ENCODE data around the gene CD27. TPM values are rescaled to one million over a fixed set of nuclear protein-coding genes. Genes with fewer than 3 reads are reported as not detected.
"Not testable (repeated sequence)": the region's sequence is repeated elsewhere in the genome, so short reads cannot be mapped to it uniquely, and the experiment has no call there.

CD27 gene
- total RNA-seq, 1 donor from 2014 or later: 39.3 TPM

DNA sequence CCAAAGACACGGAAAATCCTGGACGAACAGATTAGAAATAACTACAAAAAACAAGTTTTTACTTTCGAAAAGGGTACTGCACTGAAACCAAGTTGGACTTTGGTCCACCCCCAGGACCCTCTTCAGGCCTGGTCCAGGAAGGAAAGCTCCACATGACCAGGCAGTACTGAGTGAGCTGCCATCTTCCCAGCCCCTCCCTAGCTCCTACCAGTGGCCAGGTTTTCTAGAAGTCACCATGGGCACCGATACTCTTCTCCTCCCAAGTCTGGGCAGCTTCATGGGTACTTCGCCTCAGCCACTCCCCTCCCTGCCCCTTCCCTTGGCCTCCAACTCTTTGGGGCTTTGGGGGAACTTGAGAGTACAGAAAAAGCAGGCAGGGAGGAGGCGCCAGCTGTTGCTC is 19.1 kb downstream of the CD27 start:
- CTCF ChIA-PET: interaction anchor here (0.9 to 7.1 kb wide), 4 partner anchors 13 to 75 kb away, joined by 3 to 276 read pairs (median 23); no protein-coding TSS in a partner anchor
- peak overlapping the region; percentile 99 for H3K27ac Mint-ChIP-seq
- no peak overlapping the region for H3K4me3 Mint-ChIP-seq
- H3K4me1 Mint-ChIP-seq: peaks cover 93% of the 10 kb centered on the region
- peaks cover 80% of the 10 kb centered on the region for H3K36me3 Mint-ChIP-seq (ENCODE audit: low read depth)
- no peaks in the 10 kb centered on the region for H3K27me3 Mint-ChIP-seq
- POLR2A ChIA-PET: interaction anchor here (0.8 to 7.6 kb wide), 6 partner anchors 13 to 76 kb away, joined by 3 to 200 read pairs (median 76); partner anchors contain the start of genes CD27, GAPDH, MRPL51 and TAPBPL
- H3K9me3 Mint-ChIP-seq: no peaks in the 10 kb centered on the region
- no peak for ATAC-seq (ENCODE audit: low read depth)
- TF ChIP-seq, protein P1, sequence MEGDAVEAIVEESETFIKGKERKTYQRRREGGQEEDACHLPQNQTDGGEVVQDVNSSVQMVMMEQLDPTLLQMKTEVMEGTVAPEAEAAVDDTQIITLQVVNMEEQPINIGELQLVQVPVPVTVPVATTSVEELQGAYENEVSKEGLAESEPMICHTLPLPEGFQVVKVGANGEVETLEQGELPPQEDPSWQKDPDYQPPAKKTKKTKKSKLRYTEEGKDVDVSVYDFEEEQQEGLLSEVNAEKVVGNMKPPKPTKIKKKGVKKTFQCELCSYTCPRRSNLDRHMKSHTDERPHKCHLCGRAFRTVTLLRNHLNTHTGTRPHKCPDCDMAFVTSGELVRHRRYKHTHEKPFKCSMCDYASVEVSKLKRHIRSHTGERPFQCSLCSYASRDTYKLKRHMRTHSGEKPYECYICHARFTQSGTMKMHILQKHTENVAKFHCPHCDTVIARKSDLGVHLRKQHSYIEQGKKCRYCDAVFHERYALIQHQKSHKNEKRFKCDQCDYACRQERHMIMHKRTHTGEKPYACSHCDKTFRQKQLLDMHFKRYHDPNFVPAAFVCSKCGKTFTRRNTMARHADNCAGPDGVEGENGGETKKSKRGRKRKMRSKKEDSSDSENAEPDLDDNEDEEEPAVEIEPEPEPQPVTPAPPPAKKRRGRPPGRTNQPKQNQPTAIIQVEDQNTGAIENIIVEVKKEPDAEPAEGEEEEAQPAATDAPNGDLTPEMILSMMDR (IDR thresholded peaks at IDR 0.05): no peak
- intact Hi-C loops (cut with micrococcal nuclease): no loop called here
- no peak for DNase-seq

DNA sequence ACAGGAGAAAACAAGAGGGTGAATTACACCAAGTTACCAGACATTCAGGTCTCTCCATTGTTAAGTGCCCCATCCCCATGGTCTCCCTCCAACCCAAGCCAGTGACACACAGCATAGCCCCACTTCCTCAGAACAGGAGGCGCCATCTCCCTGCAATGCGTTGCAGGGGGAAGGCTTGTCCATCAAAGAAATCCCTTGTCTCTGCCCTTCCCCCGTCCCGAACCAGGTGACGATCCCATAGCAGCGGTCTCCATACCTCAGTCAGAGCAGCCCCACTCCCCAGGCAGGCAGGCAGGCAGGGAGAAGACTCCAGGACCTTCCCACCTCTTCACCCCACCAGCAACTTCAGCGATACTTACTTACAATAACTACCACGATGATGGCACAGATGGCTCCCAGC is 19.8 kb downstream of the CD27 start:
- Mint-ChIP-seq H3K4me3 (no peak overlapping the region), H3K9me3 (no peaks in the 10 kb centered on the region), H3K27me3 (no peaks in the 10 kb centered on the region), H3K36me3 (ENCODE audit: low read depth) (peaks cover 74% of the 10 kb centered on the region), H3K4me1 (peaks cover 94% of the 10 kb centered on the region), H3K27ac (peak overlapping the region; percentile 99)
- POLR2A ChIA-PET: interaction anchor here (1.0 to 7.6 kb wide), 8 partner anchors 13 to 68 kb away, joined by 5 to 200 read pairs (median 14); partner anchors contain the start of genes CD27, MRPL51 and TAPBPL
- CTCF ChIA-PET: interaction anchor here (0.9 to 7.1 kb wide), 14 partner anchors 13 to 476 kb away, joined by 3 to 276 read pairs (median 8); partner anchors contain the start of genes CD27, MRPL51 and TAPBPL
- ATAC-seq (ENCODE audit: low read depth) (no peak), DNase-seq (no peak)
- intact Hi-C loops (cut with micrococcal nuclease): no loop called here
- TF ChIP-seq, protein P1 (IDR thresholded peaks at IDR 0.05): no peak

DNA sequence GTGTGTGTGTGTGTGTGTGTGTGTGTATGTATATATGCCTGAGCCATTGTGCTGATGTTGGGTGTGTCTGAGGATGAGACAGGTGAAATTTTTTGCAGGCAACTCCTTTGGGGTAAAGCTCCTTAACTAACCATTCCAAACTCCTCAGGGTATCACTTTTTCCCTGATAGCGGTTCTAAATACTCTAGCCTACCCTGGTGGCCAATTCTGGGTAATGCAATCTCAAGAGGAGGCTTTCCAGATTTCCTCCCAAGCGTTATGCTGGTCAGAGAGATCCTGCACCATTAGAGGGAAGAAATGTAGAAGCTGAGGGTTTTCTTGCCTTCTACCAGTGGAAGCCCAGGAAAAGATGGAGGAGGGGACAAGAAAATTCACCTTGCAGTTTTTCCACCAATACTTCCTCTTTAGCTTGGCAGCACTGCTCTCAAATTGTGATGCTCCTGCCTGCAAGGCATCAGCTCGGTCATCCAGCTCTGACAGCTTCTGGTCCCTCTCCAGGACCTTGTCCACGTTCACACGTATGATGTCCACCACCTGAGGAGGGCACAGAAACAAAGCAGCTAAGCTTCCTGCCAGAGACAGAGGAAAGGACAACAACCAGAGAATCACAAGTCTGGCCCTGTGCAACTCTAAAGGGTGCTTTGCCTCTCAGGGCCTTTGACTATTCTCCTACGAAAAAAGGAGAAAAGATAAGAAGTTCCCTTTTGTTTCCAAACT is 20.9 kb downstream of the CD27 start:
- TF ChIP-seq, protein P1 (IDR thresholded peaks at IDR 0.05): no peak
- H3K27me3 Mint-ChIP-seq: no peaks in the 10 kb centered on the region
- no peak overlapping the region for H3K4me3 Mint-ChIP-seq
- ATAC-seq (ENCODE audit: low read depth) (no peak), DNase-seq (no peak)
- H3K36me3 Mint-ChIP-seq (ENCODE audit: low read depth): peaks cover 70% of the 10 kb centered on the region
- no peaks in the 10 kb centered on the region for H3K9me3 Mint-ChIP-seq
- intact Hi-C loops (cut with micrococcal nuclease): loop anchor here (1.0 to 5.0 kb wide), 3 partner anchors 42 to 128 kb away; no protein-coding TSS in a partner anchor
- POLR2A ChIA-PET: interaction anchor here (0.5 to 7.6 kb wide), 9 partner anchors 14 to 75 kb away, joined by 3 to 200 read pairs (median 10); partner anchors contain the start of genes CD27, GAPDH, MRPL51 and TAPBPL
- CTCF ChIA-PET: interaction anchor here (0.6 to 7.1 kb wide), 23 partner anchors 9 to 477 kb away, joined by 3 to 276 read pairs (median 6); partner anchors contain the start of genes CD27, MRPL51 and TAPBPL
- peak overlapping the region; percentile 69 for H3K27ac Mint-ChIP-seq
- H3K4me1 Mint-ChIP-seq: peaks cover 89% of the 10 kb centered on the region

DNA sequence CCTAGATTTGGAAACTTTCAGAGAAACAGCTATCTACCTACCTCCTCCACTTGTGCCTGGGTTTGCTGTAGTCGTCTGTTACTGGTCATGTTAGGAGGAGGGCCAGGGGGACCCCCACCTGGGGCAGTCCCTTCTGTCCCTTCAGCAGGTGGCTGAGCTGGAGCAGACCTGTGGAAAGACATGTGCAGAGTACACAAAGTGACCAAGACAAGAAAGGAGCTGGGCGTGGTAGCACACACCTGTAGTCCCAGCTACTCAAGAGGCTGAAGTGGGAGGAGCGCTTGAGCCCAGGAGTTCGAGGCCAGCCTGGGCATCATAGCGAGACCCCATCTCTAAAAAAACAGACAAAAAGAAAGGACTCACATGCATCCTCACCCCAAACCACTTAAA is 21.4 kb downstream of the CD27 start:
- Mint-ChIP-seq H3K27me3 (no peaks in the 10 kb centered on the region), H3K9me3 (no peaks in the 10 kb centered on the region), H3K4me1 (peaks cover 86% of the 10 kb centered on the region), H3K27ac (peak overlapping the region; percentile 70), H3K36me3 (ENCODE audit: low read depth) (peaks cover 64% of the 10 kb centered on the region), H3K4me3 (no peak overlapping the region)
- DNase-seq: no peak
- ChIA-PET CTCF (interaction anchor here (0.7 to 7.1 kb wide), 18 partner anchors 14 to 271 kb away, joined by 3 to 276 read pairs (median 6); partner anchors contain the start of genes CD27 and TAPBPL), POLR2A (interaction anchor here (0.8 to 7.6 kb wide), 8 partner anchors 15 to 68 kb away, joined by 3 to 200 read pairs (median 10); partner anchors contain the start of genes CD27, GAPDH, MRPL51 and TAPBPL)
- ATAC-seq (ENCODE audit: low read depth): no peak
- intact Hi-C loops (cut with micrococcal nuclease): loop anchor here (5.0 kb wide), 1 partner anchor 129 kb away; no protein-coding TSS in a partner anchor
- TF ChIP-seq, protein P1 (IDR thresholded peaks at IDR 0.05): no peak

DNA sequence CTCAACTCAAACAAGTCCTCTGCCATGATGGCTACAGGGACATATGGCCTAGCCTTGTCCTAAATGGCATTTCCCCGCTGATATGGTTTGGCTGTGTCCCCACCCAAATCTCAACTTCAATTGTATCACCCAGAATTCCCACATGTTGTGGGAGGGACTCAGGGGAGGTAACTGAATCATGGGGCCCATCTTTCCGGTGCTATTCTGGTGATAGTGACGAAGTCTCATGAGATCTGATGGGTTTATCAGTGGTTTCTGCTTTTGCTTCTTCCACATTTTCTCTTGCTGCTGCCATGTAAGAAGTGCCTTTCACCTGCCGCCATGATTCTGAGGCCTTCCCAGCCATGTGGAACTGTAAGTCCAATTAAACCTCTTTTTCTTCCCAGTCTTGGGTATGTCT is 22.0 kb downstream of the CD27 start:
- H3K4me1 Mint-ChIP-seq: peaks cover 83% of the 10 kb centered on the region
- H3K27ac Mint-ChIP-seq: peak overlapping the region; percentile 70
- DNase-seq; H3K9me3 Mint-ChIP-seq; ATAC-seq (ENCODE audit: low read depth); H3K27me3 Mint-ChIP-seq: not testable (repeated sequence)
- peak overlapping the region; percentile 20 for H3K4me3 Mint-ChIP-seq
- POLR2A ChIA-PET: interaction anchor here (0.8 to 7.6 kb wide), 6 partner anchors 16 to 66 kb away, joined by 3 to 200 read pairs (median 12); partner anchors contain the start of genes CD27, MRPL51 and TAPBPL
- intact Hi-C loops (cut with micrococcal nuclease): loop anchor here (5.0 kb wide), 1 partner anchor 129 kb away; no protein-coding TSS in a partner anchor
- peaks cover 60% of the 10 kb centered on the region for H3K36me3 Mint-ChIP-seq (ENCODE audit: low read depth)
- CTCF ChIA-PET: interaction anchor here (1.2 to 7.1 kb wide), 6 partner anchors 15 to 52 kb away, joined by 4 to 276 read pairs (median 16); partner anchors contain the start of gene TAPBPL

DNA sequence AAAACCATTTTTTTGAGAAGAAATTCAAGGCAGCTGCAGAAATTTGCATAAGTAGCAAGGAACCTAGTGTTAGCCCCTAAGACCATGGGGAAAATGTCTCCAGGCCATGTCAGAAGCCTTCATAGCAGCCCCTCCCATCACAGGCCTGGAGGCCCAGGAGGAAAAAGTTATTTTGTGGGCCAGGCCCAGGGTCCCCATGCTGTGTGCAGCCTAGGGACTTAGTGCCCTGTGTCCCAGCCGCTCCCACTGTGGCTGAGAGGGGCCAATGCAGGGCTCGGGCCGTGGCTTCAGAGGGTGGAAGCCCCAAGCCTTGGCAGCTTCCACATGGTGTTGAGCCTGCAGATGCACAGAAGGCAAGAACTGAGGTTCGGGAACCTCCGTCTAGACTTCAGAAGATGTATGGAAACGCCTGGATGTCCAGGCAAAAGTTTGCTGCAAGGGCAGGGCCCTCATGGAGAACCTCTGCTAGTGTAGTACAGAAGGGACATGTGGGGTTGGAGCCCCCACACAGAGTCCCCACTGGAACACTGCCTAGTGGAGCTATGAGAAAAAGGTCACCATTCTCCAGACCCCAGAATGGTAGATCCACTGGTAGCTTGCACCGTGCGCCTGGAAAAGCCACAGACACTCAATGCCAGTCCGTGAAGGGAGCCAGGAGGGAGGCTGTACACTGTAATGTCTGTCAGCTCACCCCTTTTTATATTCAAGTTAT is 23.0 kb downstream of the CD27 start:
- Mint-ChIP-seq H3K36me3 (ENCODE audit: low read depth) (peaks cover 51% of the 10 kb centered on the region), H3K27ac (peak overlapping the region; percentile 46), H3K4me1 (peaks cover 74% of the 10 kb centered on the region), H3K4me3 (peak overlapping the region; percentile 92)
- not testable (repeated sequence) for DNase-seq; ATAC-seq (ENCODE audit: low read depth); H3K27me3 Mint-ChIP-seq; H3K9me3 Mint-ChIP-seq
- POLR2A ChIA-PET: interaction anchor here (0.6 to 1.0 kb wide), 3 partner anchors 11 to 25 kb away, joined by 3 to 7 read pairs (median 3); partner anchors contain the start of gene MRPL51
- CTCF ChIA-PET: interaction anchor here (0.8 to 4.6 kb wide), 2 partner anchors 43 to 68 kb away, joined by 3 to 41 read pairs; no protein-coding TSS in a partner anchor
- intact Hi-C loops (cut with micrococcal nuclease): loop anchor here (5.0 kb wide), 1 partner anchor 130 kb away; no protein-coding TSS in a partner anchor

Measured in activated B cell treated with CpG ODN at 0.5 μM for 24 hours (primary cell).